Measurements from ENCODE around the gene JAZF1. TPM values are rescaled to one million over a fixed set of nuclear protein-coding genes. Genes with fewer than 3 reads are reported as not detected.

JAZF1 gene
- total and polyA plus RNA-seq, 10 of the 15 experiments (the other 5 are each of a cell fraction or from before 2014, with no cell fraction given), result 0.04 to 0.82 (median 0.15) TPM; not detected in 3

DNA sequence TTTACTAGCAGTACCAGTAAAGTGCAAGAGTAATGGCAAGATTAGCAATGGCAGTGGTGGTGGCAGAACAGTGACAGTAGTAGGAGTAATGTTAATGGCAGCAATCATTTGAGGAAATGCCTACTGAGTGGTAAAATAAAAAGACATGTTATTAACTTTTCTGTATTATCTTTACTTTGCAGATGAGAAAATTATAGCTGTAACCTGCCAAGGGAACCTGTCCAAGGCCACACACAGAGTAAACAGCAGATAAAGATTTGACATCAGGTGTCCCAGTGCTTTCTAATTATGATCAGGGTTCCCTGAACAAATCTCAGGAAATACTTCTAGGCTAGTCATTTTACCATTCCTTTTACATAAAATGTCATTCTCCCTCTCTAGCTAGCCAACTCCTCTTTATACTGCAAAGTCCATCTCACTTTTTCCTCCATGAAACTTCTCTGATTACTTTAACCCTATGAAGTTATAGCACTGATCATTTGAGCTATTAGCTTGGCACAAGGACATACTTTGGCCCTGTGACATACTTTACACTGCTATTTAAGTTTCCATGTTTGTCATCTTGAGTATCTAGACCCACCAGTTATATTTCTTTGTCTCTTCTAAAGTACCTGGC is 221.6 kb downstream of the JAZF1 start (continued):
- TF ChIP-seq MXI1 (IDR thresholded peaks at IDR 0.05; ENCODE audit: low read depth, low read length), result no peak

DNA sequence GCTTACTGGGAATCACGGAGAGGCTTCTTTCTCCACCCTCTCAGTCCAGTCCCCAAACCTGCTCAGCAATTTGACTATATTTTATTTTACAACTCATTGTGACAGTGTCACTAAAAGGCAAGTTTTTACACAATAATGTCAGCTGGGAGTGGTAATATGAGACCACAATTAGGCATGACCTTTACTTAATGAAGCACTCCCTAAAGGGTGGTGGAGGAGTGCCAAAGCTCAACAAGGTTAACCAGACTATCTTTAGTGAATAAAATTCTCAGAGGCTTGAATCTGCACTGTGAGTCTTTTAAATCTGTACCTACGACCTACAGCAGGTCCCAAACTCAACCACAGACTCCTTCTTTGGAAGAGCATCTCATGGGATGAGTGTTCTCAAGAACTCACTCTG is 225.0 kb downstream of the JAZF1 start:
- peaks cover 0 to 2% of the 10 kb centered on the region in 2 experiments; a peak in 3 of 4 replicates for H3K27me3 ChIP-seq (replicated peaks in 1 of 2; ENCODE audit: control insufficient read depth in 2 of 2, insufficient read depth in 2 of 2, low read length in 1 of 2)
- no peaks in the 10 kb centered on the region for H3K36me3 ChIP-seq (ENCODE audit: control insufficient read depth in 2 of 2, insufficient read depth in 2 of 2, low read length in 1 of 2)
- no peak overlapping the region for H3K27ac ChIP-seq (ENCODE audit: control insufficient read depth, insufficient read depth)
- TF ChIP-seq SMAD5 (IDR thresholded peaks at IDR 0.05; ENCODE audit: low read depth), result no peak
- TF ChIP-seq SIN3A (IDR thresholded peaks at IDR 0.05; ENCODE audit: low read depth, low read length), result no peak
- TF ChIP-seq DPF2 (IDR thresholded peaks at IDR 0.05), result no peak
- TF ChIP-seq, protein P1, sequence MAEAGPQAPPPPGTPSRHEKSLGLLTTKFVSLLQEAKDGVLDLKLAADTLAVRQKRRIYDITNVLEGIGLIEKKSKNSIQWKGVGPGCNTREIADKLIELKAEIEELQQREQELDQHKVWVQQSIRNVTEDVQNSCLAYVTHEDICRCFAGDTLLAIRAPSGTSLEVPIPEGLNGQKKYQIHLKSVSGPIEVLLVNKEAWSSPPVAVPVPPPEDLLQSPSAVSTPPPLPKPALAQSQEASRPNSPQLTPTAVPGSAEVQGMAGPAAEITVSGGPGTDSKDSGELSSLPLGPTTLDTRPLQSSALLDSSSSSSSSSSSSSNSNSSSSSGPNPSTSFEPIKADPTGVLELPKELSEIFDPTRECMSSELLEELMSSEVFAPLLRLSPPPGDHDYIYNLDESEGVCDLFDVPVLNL (IDR thresholded peaks at IDR 0.05; ENCODE audit: low read depth, low read length), result no peak
- TF ChIP-seq KLF5 (IDR thresholded peaks at IDR 0.05; ENCODE audit: partially characterized antibody), result no peak
- no peak for TF ChIP-seq MTA2 (IDR thresholded peaks at IDR 0.05; ENCODE audit: low read depth)
- TF ChIP-seq KAT2A (conservative IDR thresholded peaks at IDR 0.05; ENCODE audit: control insufficient read depth, low read depth, low read length), result no peak
- TF ChIP-seq, protein P2, sequence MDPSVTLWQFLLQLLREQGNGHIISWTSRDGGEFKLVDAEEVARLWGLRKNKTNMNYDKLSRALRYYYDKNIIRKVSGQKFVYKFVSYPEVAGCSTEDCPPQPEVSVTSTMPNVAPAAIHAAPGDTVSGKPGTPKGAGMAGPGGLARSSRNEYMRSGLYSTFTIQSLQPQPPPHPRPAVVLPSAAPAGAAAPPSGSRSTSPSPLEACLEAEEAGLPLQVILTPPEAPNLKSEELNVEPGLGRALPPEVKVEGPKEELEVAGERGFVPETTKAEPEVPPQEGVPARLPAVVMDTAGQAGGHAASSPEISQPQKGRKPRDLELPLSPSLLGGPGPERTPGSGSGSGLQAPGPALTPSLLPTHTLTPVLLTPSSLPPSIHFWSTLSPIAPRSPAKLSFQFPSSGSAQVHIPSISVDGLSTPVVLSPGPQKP (IDR thresholded peaks at IDR 0.05; ENCODE audit: low read depth, low read length), result no peak
- no peak for TF ChIP-seq RAD51 (IDR thresholded peaks at IDR 0.05)
- TF ChIP-seq GABPA (IDR thresholded peaks at IDR 0.05; ENCODE audit: low read depth), result no peak
- TF ChIP-seq, protein P3, sequence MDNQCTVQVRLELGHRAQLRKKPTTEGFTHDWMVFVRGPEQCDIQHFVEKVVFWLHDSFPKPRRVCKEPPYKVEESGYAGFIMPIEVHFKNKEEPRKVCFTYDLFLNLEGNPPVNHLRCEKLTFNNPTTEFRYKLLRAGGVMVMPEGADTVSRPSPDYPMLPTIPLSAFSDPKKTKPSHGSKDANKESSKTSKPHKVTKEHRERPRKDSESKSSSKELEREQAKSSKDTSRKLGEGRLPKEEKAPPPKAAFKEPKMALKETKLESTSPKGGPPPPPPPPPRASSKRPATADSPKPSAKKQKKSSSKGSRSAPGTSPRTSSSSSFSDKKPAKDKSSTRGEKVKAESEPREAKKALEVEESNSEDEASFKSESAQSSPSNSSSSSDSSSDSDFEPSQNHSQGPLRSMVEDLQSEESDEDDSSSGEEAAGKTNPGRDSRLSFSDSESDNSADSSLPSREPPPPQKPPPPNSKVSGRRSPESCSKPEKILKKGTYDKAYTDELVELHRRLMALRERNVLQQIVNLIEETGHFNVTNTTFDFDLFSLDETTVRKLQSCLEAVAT (IDR thresholded peaks at IDR 0.05), result no peak
- no peak overlapping the region for H2AFZ ChIP-seq (ENCODE audit: control insufficient read depth, low read depth, low read length)
- WGBS (ENCODE audit: insufficient coverage, insufficient replicate concordance, low lambda C conversion rate, missing lambda C conversion rate), result 39% methylated on average over 2 of the region's 2 CpGs
- BruUV-seq (replicated peaks), result no TSS peak
- H3K4me2 ChIP-seq (ENCODE audit: control insufficient read depth, insufficient read depth), result no peak overlapping the region
- ChIA-PET CTCF (interaction anchor here (1.2 kb wide), 1 partner anchor 18 kb away, joined by 3 read pairs; no protein-coding TSS in a partner anchor), POLR2A (no interaction called here), RAD21 (ENCODE audit: unreplicated experiment) (no interaction called here), SMC1A (ENCODE audit: uncharacterized antibody, unreplicated experiment) (no interaction called here)
- H4K20me1 ChIP-seq (ENCODE audit: control insufficient read depth, insufficient read depth), result no peaks in the 10 kb centered on the region
- no peak overlapping the region for H3K4me3 ChIP-seq
- FAIRE-seq (no peak), ATAC-seq (no peak), DNase-seq (ENCODE audit: low read depth, low spot score) (no peak)
- H3K9me3 ChIP-seq (replicated peaks; ENCODE audit: control insufficient read depth, insufficient read depth, low read length), result no peaks in the 10 kb centered on the region
- in situ Hi-C loops (cut with MboI), result no loop called here
- H3K9ac ChIP-seq (ENCODE audit: control insufficient read depth, insufficient read depth, low read length), result no peak overlapping the region
- intact Hi-C loops (cut with micrococcal nuclease; ENCODE audit: unreplicated experiment), result no loop called here
- H3K4me1 ChIP-seq (ENCODE audit: control insufficient read depth, insufficient read depth, low read length), result no peaks in the 10 kb centered on the region
- H3K79me2 ChIP-seq (ENCODE audit: control insufficient read depth, insufficient read depth, low read length), result no peaks in the 10 kb centered on the region
